ENCODE measurements around the gene PRKCE.
"Not testable (repeated sequence)": the region's sequence is repeated elsewhere in the genome, so short reads cannot be mapped to it uniquely, and the experiment has no call there.

PRKCE gene

DNA sequence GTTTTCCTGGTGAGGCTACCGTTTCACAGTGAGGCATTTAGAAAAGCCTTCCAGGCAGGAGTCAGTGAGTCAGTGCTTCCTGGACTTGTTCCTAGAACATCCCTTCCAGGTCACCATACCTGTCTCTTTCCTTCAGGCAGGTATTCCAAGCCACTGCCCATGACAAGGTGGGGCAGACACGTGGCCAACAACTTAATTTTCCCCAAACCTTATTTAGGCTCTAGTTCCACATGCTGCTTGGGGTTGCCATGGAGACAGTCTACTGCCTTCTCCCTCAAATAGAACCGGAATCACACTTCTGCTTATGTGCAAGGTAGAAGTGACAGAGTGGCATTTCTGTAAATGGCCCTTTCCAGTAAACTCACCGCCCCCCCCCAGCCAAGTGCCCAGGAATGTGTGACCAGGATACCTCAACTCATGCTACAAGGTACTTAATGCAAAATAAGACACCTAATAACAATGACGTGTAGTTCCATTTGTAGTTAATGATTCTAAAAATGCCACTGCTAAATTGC lies 258.3 kb downstream of the PRKCE start:
- peak; percentile 66 for DNase-seq (ENCODE audit: low spot score)

DNA sequence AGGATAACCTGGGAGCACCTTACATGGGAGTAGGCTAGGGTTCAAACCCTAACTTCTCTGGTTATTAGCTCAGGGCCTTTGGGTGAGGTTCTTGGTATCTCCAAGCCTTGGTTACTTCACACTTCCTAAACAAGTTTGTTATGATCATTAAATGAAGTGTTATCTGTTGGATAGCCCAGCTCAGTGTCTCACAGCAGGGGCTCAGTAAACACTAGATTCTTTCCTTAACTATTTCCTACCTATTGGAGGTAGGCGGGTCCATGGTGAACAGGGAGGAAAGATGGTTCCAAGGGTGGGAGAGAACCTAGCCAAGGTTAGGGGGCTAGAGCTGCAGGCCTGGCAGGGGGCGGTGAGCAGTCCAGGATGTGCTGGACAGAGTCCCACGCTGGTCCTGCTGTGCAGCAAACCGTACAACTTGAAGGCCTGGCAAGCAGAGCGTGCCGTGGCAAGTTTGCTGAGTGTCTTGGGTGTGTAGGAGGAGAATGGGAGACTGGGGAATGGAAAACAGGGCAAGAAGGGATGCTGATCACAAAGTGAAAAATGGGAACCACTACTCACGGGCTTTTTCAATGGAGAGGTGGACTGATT lies 259.1 kb downstream of the PRKCE start:
- DNase-seq (ENCODE audit: low spot score) = no peak

DNA sequence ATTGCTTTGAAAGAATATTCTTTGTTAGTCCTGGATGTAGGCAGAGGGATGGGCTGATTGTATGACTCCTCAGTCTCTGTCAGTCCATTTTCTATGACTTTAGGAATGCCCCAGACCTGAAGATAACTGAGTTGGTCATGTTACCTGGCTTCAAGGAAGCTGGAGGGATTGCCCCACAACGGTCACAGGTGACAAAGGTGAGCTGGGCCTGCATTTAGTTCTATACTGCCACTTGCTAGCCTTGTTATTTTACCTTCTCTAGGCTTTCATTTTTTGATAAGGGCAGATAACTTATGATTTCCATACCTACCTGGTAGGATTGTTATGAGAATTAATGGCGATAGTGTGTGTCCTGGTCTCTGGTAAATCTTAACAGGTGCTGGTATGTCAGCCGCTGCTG lies 260.1 kb downstream of the PRKCE start:
- no peak for DNase-seq (ENCODE audit: low spot score)

- DNase-seq (ENCODE audit: low spot score) = no peak
Measured at GRCh38 chr2:45912109-45912508, 260.6 kb downstream of the PRKCE start.

- DNase-seq (ENCODE audit: low spot score) = no peak
Measured at GRCh38 chr2:45913539-45913938, 262.1 kb downstream of the PRKCE start.

- DNase-seq (ENCODE audit: low spot score) = no peak
Measured at GRCh38 chr2:45915523-45915922, 264.0 kb downstream of the PRKCE start.

DNA sequence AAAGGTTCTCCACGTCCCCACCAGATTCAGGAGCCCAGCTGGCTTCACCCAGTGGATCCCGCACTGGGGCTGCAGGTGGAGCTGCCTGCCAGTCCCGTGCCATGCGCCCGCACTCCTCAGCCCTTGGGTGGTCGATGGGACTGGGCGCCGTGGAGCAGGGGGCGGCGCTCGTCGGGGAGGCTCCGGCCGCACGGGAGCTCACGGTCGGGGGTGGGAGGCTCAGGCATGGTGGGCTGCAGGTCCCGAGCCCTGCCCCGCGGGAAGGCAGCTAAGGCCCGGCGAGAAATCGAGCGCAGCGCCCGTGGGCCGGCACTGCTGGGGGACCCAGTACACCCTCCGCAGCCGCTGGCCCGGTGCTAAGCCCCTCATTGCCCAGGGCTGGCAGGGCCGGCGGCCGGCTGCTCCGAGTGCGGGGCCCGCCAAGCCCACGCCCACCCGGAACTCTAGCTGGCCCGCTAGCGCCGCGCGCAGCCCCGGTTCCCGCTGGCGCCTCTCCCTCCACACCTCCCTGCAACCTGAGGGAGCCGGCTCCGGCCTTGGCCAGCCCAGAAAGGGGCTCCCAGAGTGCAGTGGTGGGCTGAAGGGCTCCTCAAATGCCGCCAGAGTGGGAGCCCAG lies 266.2 kb downstream of the PRKCE start:
- not testable (repeated sequence) for DNase-seq (ENCODE audit: low spot score)

- DNase-seq (ENCODE audit: low spot score) = peak; percentile 55
Measured at GRCh38 chr2:45918463-45919159, 267.1 kb downstream of the PRKCE start.

DNA sequence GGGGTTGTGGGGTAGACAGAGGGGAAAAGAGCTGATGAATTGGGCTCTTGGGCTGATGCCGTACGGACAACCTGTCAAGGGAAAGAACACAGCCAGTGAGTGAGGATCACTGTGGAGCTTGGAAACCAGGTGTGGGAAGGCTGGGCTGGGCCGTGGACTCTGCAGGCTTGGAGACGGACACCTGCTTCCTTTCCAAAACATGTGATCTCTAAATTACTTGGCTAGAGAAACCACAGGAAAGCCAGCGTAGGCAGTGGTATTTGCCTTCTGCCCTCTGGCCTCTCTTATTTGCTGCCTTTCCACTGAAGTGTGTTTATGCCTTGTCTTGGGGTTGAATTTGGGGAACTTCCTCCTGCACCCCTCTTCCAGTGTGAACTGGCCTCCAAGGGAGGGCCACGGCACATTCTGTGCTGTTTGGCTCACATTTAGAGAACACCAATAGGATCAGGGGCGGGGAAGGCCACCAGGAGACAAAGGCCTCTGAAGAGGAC lies 267.7 kb downstream of the PRKCE start:
- DNase-seq (ENCODE audit: low spot score) = peak; percentile 25

GRCh38 chr2:45919711-45920111 lies 268.2 kb downstream of the PRKCE start:
- DNase-seq (ENCODE audit: low spot score) = no peak

GRCh38 chr2:45921921-45922320 lies 270.4 kb downstream of the PRKCE start:
- no peak for DNase-seq (ENCODE audit: low spot score)

- no peak for DNase-seq (ENCODE audit: low spot score)
Measured at GRCh38 chr2:45922577-45922988, 271.1 kb downstream of the PRKCE start.

DNA sequence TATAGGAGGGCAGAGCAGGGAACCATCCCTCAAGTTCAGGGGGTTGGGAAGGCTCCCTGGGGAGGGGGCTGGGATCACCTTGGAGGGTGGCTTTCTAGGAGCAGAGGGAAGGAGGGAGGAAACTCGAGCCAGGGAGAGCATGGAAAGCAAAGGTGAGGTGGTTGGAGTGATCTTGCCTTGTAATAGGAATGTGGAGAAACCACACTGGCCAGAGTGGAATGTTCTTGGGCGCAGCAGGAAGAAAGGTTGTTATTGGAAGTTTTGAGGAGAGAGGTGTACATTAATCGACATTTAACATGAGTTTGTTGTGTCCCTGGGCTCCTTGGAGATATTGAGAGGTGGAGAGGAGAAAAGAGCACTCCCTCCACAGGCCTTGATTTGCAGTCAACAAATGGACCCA lies 272.2 kb downstream of the PRKCE start:
- no peak for DNase-seq (ENCODE audit: low spot score)

- DNase-seq (ENCODE audit: low spot score) = no peak
Measured at GRCh38 chr2:45925026-45925425, 273.6 kb downstream of the PRKCE start.

DNA sequence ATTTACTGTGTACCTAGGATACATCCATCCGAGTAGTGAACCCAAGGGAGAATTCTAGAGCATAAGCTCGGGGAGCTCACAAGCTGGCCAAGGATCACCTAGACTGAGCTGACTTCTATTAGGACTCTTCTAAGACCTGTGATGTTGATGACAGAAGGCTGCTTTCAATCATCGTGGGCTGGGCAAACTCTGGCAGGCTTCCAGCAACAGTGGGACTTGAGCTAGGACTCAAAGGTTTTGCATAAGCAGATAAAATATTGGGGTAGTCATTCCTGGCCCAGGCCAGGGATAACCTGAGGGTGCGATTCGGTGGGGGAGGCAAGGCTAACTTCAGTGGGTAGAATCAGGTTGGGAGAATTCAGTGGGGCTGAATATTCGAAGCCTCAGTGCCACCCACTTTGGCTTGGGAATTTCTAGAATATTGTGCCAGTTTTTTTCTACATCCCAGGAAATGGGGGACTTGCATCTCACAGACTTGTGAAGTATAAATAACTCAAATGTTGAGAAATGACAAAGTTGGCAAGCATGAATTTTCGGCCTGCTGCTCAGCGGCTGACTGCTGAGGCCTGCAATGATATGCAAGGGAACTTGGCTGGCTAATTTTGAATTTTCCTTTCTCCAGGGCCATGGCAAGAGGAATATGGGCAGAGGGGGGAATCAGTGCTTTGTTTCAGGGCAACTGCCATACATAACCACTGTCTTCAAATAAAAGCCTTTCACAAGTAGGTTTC lies 274.3 kb downstream of the PRKCE start:
- DNase-seq (ENCODE audit: low spot score) = peak; percentile 79

- DNase-seq (ENCODE audit: low spot score) = peak; percentile 99
Measured at GRCh38 chr2:45928946-45929345, 277.5 kb downstream of the PRKCE start.

DNA sequence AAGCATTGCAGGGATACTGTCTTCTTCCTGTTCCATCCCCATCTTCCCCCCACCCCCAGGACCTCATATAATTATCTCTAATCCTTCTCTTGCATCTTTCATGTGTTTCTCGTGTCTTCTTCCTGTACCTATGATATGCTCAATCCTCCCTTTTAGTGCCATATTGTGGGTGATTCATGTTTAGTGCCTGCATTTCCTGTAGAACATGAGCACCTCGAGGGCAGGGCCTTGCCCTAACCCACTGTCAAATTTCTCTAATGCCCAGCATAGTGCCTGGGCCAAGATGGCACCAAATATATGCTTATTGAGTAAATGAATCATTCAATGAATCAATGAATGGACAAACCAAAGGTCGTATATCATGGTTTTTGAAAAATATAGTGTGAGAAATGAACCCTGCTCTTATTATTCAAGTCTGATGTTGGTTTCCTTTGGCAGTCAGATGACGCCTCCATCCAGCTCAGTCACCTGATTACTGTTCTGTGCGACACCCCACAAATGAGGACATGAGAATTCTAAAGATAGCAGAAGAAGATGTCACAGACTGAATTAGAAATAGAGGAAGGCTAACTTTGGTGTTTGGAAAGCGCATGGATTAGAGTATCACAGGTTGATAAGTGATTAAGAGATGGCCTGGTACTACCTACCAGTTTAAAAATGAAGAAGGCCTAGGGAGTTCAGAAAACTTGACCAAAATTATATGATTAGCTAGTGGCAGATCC lies 278.4 kb downstream of the PRKCE start:
- no peak for DNase-seq (ENCODE audit: low spot score)

- DNase-seq (ENCODE audit: low spot score) = no peak
Measured at GRCh38 chr2:45930396-45930792, 278.9 kb downstream of the PRKCE start.

- DNase-seq (ENCODE audit: low spot score) = no peak
Measured at GRCh38 chr2:45932278-45932975, 281.0 kb downstream of the PRKCE start.

DNA sequence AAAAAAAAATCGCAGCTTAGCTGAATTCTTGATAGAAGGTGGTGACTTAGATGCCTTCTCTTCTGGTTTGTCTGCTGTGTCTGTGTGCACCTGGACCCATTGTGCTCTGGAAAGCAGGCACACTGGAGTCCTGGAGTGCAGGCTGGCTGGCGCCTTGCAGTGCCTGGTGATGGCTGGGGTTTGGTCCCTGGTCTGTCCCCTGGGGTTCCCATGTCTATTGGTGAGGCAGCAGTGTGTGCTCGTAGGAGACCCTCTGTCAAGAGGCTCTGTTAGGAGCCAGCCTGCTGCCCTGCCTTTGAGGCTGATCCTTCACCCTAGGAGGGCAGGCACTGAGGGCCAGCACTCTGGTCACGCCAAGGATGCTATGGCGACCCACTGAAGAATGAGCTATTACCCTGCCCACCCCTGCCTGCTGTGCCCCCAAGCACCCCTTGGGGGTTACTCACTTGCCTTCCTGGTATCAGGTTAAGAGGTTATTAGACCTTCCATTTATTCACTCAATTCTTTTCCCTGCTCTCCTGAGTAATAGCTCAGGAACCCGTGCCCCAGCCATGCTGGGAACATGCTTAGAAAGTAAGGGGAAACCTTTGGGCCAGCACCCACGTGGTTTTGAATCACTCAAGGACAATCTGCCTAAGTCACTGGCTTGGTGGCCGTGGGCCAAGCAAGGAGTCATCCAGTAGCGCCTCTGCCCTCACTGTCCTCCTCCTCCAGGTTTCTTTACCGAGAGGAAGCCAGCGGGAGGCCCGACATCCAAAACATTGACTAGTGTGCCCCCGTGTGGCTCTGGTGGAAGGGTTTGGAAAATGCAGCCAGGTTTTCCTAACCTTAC lies 284.5 kb downstream of the PRKCE start:
- peak; percentile 91 for DNase-seq (ENCODE audit: low spot score)
